H1 (cell line): ENCODE data around the gene DOCK1. TPM values are rescaled to one million over a fixed set of nuclear protein-coding genes. Genes with fewer than 3 reads are reported as not detected.

Experiments used
- CTCF ChIP-seq, 3 experiments: IDR thresholded peaks; 1 replicate in 2 of 3; 2 replicates in 1 of 3; pipeline versions ENCODE4 v1.5.1 to v1.6.1; 2011; ENCODE audit warnings: low read length in 3 of 3, mild to moderate bottlenecking in 3 of 3, inconsistent platforms in 2 of 3, low read depth in 1 of 3, moderate library complexity in 1 of 3; ENCODE audit not compliant: insufficient read depth in 1 of 3; ENCODE audit errors: control extremely low read depth in 1 of 3
- EZH2 ChIP-seq: fragments of 200-600 bp; sonication (generic); IDR thresholded peaks from 2 replicates; pipeline ENCODE4 v1.7.1; 2012; ENCODE audit warnings: low read depth, mild to moderate bottlenecking, moderate library complexity, low read length, inconsistent platforms; ENCODE audit not compliant: severe bottlenecking
- polyA plus RNA-seq, 7 experiments: library from polyadenylated mRNA; depleted of rRNA in 3 of 7; stranded (reverse) in 5 of 7; unstranded in 2 of 7; fragments of >200 nt in 5 of 7; fragments of 200-250 nt in 2 of 7; gene quantifications; 1 replicate in 5 of 7; 2 replicates in 1 of 7; 4 replicates in 1 of 7; pipeline versions ENCODE4 v1.2.1 to v1.2.3, GENCODE V29; 2011 to 2013; ENCODE audit warnings: missing spikeins in 2 of 7, mixed read lengths in 2 of 7
- total RNA-seq: library from RNA; stranded (reverse); fragmentation: NEBNext Ultra II Directional; extraction: Animal tissue kit (Norgen Biotek cat#: 25700); gene quantifications from 2 replicates; pipeline ENCODE4 v1.2.1, GENCODE V29; 2021

DOCK1 gene
- total and polyA plus RNA-seq, 2 of the 8 experiments (the other 6 are each of a cell fraction or from before 2014, with no cell fraction given) = 11.6 to 53.0 TPM

DNA sequence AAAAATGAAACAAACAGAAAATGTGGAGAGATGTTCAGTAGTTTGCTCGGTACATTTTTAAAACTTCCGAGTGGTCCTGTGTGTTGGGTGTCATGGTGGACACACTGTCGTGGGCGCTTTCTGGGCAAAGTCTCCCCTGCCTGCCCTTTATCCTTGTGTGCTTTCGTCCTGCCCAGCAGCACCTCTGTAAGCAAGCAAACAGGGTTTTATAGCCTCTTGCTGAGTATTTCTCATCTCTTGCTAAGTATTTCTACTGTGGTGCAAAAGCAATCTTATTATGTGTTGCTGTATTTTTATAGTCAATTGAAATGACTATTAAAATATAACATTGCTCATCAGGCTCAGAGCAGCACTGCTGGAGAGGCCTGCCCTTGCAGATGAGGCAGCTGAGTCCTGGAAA is 48.7 kb downstream of the DOCK1 start (continued):
- TF ChIP-seq CTCF (IDR thresholded peaks at IDR 0.05; ENCODE audit: control extremely low read depth in 1 of 3, insufficient read depth in 1 of 3, low read depth in 1 of 3, low read length in 3 of 3) (no peak), EZH2 (no peak)
